Measurements from ENCODE around the gene KRTAP5-6.

Gene KRTAP5-6

DNA sequence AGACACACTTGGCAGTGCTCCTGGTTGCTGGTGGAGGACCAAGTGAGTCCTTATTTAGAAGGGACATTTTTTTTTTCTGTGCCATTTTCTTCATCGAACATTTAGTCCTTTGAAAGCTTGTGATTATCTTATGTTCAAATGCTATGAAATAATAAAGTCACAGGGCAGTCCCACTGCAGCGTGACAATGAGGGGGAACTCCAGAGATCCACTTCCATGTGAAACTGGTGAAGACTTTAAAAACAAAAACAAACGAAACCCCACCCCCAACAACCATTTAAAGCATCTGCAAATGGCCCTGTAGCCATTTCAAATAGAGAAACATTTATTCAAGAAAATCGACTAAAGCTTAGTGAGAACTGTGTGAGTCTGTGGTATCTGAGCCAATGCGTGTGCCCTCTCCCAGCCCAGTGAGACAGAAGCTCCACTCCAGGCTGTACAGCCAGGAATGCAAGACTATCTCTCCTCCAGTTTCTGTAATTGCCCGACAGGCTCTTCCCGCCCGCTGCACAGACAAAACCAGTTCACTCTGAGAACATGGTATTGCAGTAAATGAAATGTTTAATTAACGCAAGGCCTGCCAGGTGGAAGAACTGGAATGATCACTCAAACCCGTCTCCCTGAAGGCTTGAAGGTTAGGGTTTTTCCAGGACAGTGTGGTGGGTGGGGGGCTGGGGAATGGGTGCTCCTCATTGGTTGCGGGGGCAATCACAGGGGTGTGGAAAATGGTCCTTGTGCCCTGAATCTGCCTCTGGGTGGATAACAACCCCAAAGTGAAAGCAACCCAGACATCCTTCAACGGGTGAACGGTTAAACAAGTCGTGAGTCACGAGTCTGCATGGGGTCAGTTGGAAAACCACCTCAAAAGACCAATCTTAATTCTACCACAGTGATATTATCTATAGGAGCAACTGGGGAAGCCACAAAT, 8.4 kb downstream of the KRTAP5-6 start:
- DNase-seq, result no peak

DNA sequence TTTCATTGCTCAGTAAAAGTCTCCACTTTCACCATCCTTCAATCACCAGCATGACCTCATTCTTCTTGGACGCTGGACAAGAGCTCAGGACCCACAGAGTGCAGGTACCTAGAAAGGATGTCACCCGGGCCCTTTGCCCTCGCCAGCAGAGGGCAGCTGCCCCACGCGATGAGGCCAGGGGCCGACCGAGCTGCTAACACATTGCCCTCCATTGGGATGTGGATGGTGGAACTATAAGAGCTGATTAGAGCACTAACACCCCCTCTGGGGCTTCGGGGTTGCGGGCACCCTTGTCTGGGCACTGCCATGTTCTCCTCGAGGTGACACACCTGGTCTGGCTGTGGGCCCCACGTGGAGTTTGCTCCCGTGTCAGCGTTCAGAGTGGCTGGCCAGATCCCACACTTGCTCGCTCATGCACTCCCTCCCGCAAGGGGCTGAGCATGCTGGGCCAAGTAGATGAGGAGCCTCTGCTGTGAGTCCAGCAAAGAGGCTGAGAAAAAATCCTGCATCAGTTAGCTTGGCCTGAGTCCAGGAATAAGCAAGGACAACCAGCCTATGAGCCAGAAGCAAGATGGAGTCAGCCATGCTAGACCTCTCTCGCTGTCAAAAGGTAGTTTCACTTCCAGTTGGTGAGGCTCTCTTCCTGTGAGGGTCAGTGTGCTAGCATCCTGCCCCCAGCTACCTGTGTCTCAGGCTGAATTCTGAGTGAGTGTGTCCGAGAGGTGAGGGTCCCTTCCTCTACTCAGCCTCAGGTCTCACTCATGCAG, 9.8 kb downstream of the KRTAP5-6 start:
- no peak for DNase-seq

GRCh38 chr11:1707751-1708150, 10.8 kb downstream of the KRTAP5-6 start:
- no peak for DNase-seq

DNA sequence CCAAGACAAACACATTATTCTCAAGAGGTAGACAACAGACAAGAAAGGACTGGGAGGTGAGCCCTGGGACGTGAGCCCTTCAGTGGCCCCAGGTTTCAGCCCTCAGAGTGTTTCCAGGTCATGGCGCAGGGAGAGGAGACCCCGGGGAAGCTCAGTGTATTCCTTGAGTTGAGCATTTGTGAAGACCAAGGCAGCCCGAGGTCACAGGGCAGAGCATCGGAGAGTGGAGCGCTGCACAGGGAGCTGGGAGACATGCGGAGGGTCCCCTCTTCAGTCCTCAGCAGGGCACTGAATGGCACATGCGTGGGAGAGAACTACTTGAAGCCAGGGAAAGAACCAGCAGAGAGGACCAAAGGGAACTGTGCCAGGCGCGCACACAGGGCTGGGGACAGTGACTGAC, 11.7 kb downstream of the KRTAP5-6 start:
- DNase-seq, result no peak

- no peak for DNase-seq
Observed at GRCh38 chr11:1714908-1715885, 18.2 kb downstream of the KRTAP5-6 start.

- no peak for DNase-seq
Observed at GRCh38 chr11:1717745-1718144, 20.8 kb downstream of the KRTAP5-6 start.

- no peak for DNase-seq
Observed at GRCh38 chr11:1718326-1718725, 21.3 kb downstream of the KRTAP5-6 start.

- DNase-seq, result no peak
Observed at GRCh38 chr11:1719781-1720180, 22.8 kb downstream of the KRTAP5-6 start.

- no peak for DNase-seq
Observed at GRCh38 chr11:1727096-1727690, 30.2 kb downstream of the KRTAP5-6 start.

DNA sequence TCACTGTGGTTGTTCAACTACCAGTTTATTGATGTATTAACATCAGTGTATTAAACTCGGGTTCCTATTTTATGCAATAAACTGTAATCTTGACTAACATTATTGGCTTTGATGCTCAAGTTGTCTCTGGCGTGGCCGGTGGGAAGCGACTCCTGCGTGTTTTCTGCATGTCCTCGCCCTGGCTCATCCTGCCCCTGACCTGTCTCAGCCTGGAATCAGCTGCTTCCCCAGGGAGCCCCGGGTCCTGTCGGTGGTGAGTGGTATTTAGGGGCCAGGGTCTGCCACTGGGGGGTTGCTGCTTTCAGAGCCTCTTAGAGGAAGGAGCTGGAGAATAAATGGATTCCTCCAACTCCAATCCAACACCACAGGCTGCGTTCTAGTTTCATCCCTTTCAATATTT, 30.9 kb downstream of the KRTAP5-6 start:
- DNase-seq, result no peak

DNA sequence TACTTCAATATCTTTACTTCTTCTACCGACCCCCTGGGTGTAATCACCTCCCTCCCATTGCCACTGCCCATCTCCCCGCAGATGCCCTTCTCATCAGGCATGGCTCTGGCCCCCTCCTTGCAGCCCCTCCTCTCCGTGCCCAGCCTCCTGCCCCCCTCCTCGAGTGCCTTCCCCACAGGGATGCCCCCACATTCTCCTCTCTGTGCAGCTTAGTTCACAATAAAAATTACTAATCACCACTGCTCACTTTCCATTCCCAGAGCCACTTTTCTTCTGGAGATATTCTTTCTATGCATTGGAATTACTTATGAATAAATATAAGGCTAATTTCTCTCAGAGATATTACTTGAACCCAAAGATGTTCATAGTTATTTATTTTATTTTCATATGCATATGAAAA, 31.3 kb downstream of the KRTAP5-6 start:
- no peak for DNase-seq

DNA sequence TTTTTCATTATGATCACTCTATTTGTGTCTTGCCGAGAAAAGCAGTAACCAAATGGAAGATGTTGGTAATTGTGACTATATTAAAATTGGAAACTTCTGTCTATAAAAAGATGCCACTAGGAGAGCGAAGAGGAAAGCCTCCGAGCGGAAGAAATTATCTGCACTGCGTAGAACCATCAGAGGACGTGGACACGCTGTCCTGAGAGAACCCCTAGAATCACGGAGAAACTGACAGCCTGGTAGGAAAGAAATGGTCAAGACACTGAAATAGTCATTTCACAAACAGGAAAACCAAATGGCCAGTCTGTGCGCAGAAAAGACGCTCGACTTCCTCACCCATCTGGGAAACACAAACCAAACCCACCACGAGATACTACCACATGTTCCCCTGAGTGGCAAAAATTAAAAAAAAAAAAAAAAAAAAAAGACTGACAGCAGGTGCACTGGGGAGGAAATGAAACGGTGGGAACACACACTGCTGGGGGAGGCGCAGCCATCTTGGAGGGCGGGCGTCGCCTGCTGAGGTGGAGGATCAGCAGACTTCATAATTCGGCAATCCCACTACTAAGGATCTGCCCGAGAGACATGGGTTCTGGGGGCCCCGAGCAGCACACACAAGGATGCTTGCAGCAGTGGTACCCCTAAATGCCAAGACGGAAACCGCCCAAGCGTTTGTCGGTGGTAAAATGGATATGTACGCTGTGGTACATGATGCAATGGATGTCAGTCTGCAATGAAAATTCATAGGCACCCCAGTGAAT, 32.1 kb downstream of the KRTAP5-6 start:
- peak; percentile 36 for DNase-seq

DNA sequence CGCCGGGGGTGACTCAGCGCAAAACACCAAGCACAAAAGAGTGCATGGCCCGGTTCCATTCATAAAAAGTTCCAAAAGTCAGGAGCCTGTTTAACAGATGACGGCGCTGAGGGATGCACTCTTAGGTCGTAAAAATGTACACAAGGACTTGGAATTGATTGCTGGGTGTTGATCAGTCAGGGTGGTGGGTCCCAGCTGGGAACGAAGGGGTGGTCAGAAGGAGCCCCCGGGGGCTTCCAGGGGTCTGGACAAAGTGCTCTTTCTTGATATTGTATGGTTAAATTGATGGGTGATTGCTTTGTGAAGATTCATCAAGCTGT, 32.7 kb downstream of the KRTAP5-6 start:
- no peak for DNase-seq

DNA sequence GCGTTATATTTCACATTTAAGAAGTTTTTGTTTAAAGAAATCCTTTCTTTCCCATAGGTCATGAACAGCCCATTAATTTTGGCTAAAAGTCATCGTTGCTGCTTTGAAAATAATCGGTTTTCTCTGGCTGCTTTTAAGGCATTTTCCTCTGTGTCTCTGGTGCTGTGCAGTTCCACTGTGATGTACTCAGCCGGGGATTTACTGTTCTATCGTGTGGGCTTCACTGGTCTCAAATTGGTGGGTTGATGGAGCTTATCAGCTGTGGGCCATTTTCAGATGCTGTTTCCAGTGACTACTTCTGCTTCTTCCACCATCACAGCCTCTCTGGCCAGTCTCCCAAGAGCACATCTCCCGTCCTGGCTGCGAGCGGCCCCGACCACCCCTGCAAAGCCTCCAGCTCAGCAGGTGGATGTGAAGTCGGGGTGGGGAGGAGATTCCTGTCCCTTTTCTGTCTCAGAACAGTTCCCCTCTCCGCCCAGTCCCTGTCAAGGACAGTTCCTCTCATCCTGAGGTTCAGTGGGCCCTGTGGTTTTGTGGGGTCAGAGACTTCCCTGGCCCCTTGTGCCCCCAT, 33.1 kb downstream of the KRTAP5-6 start:
- DNase-seq, result no peak

DNA sequence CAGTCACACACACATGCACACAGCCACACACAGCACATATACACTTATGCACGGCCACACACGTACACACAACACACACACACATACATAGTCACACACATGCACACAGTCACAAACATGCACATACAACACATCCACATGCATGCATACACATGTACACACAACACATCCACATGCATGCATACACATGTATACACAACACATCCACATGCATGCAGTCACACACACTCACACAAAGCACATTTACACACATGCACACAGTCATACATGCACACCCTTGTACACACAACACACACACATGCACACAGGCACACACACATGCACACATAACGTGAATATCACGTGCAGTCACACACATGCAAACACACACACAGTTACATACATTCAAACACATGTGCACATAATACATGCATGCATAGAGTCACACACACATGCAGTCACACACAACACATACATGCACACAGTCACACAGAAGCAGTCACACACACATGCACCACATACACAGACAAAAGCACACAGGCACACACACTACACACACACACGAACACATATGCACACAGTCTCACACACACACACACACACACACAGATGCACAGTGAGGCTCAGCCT, 34.6 kb downstream of the KRTAP5-6 start:
- no peak for DNase-seq

DNA sequence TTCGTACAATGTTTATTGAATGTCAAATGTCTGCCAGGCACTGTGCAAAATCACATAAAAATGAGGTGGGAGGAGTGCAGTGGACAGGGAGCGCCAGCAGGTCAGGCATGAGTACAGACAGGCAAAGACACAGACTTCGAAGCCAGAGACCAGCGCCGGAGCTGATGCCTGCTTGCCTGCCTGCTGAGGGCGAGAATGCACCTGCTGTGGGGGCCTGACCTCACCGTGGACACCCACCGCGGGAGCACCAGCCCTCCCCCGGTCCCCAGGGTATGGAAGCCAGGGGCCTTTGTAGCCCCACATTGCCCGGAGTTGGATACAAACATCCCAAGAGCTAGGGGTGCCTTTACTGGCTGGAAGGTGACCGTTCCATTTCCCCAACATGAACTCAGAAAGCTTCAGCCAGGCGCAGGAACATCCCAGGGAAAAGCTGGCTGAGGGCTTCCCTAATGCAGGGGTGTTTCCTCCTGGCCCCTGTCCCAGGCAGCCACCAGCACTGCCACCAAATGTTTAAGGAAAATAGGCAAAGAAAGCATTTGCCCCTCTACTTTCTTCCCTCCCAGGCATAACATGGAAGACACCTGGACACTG, 35.5 kb downstream of the KRTAP5-6 start:
- no peak for DNase-seq

- DNase-seq, result no peak
Observed at GRCh38 chr11:1733009-1733715, 36.2 kb downstream of the KRTAP5-6 start.

DNA sequence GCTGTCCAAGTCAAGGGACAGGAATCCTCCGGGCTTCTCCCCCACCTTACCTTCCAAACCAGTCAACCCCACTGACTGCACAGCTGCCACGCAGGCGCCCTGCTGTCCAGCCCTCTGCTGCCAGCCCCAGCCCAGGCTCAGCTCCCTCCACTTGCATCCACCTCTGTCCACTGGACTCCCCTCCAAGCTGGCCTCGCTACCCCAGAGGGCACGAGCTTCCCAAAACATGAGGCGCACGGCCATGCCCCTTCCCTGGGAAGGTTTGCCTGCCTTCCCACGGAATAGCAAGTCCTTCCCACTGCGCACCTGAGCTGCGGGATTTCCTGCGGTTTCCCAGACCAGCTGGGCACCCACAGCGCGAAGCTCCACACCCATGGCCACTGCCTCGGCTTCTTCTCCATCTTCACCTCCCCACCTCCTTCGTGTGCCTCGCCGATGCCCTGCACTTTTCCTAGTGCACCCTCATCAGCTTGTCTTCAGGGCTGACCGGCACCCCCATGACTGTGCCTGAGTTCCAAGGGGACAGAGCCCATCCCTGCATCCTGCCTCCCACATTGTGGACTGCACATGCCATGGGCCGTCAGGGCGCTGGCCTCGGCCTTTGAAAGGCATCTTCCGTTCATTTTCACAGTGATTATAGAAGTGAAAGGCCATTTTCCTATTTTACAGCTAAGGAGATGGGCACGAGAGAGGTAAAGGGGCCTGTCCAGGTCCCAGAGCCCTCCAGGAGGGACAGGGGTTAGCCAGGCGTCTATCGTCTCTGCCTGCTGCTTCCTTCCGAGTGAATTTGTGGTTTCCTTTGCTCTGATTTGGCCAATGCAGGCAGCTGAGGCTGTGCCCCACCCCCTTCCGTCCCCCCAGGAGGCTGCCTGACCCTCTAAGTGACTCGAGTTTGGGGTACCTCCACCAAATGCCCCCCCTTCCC, 37.0 kb downstream of the KRTAP5-6 start:
- no peak for DNase-seq

DNA sequence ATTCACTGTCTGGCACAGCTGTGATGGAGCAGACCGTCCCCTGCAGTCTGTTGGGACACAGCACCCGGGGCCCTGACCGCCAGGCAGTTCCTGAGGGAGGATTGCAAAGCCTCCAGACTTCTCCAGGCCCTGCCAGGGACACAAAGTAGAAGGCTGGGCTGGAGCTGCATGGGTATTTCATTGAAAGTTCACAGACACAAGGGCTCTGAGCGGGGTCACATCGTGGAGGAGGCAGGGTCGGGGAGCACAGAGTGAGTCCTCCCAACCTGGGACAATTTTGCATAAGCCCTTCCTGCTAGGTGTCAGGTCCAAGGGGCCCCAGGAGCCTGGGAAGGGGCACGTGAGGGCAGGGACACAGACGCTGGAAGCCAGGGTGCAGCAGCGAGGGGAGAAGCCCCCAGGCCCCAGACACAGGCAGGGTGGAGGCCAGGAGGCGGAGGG, 37.7 kb downstream of the KRTAP5-6 start:
- no peak for DNase-seq
